Osteocyte (in vitro differentiated cells): ENCODE data around the gene ADAMTSL3. TPM values are rescaled to one million over a fixed set of nuclear protein-coding genes. Genes with fewer than 3 reads are reported as not detected.

ENCODE experiments used
- DNase-seq: peaks from one replicate; pipeline ENCODE4 v3.0.0; 2021; ENCODE audit warnings: mixed read lengths; ENCODE audit not compliant: unreplicated experiment; ENCODE audit errors: extremely low spot score
- H3K27ac Mint-ChIP-seq: one replicate; pipeline ENCODE4 v1.8.0; 2021; ENCODE audit warnings: mild to moderate bottlenecking, mixed read lengths; ENCODE audit not compliant: unreplicated experiment
- H3K27me3 Mint-ChIP-seq: one replicate; pipeline ENCODE4 v1.8.0; 2021; ENCODE audit warnings: mixed read lengths; ENCODE audit not compliant: unreplicated experiment
- H3K36me3 Mint-ChIP-seq: one replicate; pipeline ENCODE4 v1.8.0; 2021; ENCODE audit warnings: mixed read lengths; ENCODE audit not compliant: unreplicated experiment
- H3K4me1 Mint-ChIP-seq: one replicate; pipeline ENCODE4 v1.8.0; 2021; ENCODE audit warnings: mixed read lengths; ENCODE audit not compliant: unreplicated experiment
- H3K4me3 Mint-ChIP-seq: one replicate; pipeline ENCODE4 v1.8.0; 2021; ENCODE audit warnings: mild to moderate bottlenecking, moderate library complexity, mixed read lengths; ENCODE audit not compliant: unreplicated experiment
- H3K9me3 Mint-ChIP-seq: one replicate; pipeline ENCODE4 v1.8.0; 2021; ENCODE audit warnings: mixed read lengths; ENCODE audit not compliant: unreplicated experiment
- total RNA-seq: library from RNA; stranded (reverse); gene quantifications from 2 replicates; pipeline ENCODE4 v1.2.1, GENCODE V29; 2021
- TF ChIP-seq, protein P1 (sequence below): fragments of 200-600 bp; sonication (generic); IDR thresholded peaks from 2 replicates; pipeline ENCODE4 v1.5.0; 2021; ENCODE audit warnings: antibody characterized with exemption, mild to moderate bottlenecking, moderate library complexity

ADAMTSL3 gene
- total RNA-seq, 1 donor from 2014 or later, result not detected

DNA sequence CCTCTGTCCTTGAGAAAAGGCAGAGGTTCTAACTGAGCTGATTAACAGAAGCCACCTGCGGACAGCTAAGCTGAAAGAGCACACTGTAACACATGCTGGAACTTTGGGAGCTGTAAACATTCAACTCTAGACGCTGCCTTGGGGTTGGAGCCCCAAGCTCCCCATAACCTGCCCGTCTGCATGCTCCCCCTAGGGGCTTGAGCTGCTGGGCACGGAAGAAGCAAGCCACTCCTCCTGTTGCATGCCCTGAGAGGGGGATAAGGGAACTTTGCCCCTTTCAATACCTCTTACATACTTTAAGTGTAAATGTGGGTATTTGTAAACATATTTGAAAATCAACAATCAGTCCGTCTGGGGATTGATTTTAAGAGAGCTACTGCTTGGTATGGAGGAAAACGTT lies 188.4 kb downstream of the ADAMTSL3 start:
- Mint-ChIP-seq H3K4me1 (no peaks in the 10 kb centered on the region), H3K9me3 (peaks cover 11% of the 10 kb centered on the region), H3K27me3 (no peaks in the 10 kb centered on the region), H3K36me3 (no peaks in the 10 kb centered on the region), H3K4me3 (no peak overlapping the region), H3K27ac (no peak overlapping the region)
- TF ChIP-seq, protein P1, sequence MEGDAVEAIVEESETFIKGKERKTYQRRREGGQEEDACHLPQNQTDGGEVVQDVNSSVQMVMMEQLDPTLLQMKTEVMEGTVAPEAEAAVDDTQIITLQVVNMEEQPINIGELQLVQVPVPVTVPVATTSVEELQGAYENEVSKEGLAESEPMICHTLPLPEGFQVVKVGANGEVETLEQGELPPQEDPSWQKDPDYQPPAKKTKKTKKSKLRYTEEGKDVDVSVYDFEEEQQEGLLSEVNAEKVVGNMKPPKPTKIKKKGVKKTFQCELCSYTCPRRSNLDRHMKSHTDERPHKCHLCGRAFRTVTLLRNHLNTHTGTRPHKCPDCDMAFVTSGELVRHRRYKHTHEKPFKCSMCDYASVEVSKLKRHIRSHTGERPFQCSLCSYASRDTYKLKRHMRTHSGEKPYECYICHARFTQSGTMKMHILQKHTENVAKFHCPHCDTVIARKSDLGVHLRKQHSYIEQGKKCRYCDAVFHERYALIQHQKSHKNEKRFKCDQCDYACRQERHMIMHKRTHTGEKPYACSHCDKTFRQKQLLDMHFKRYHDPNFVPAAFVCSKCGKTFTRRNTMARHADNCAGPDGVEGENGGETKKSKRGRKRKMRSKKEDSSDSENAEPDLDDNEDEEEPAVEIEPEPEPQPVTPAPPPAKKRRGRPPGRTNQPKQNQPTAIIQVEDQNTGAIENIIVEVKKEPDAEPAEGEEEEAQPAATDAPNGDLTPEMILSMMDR, result no peak
- DNase-seq, result no peak

DNA sequence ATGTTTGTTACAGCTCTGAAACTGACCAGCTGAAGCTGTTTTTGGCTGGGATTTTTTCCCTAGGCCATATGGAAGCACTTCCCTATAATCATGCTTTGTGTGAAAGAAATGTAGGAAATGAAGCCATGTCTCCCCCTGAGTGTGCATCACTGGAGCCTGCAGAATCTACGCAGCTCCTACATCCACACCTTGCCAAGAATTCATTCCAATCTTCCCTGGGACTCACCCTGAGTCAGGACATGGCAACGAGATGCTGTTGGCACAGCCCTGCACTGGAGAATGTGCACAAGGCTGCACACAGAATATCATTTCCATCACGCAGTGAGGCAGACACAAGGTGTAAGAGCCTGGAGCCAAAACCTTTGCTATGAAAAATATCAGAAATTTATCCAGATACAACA lies 189.5 kb downstream of the ADAMTSL3 start:
- H3K4me3 Mint-ChIP-seq, result no peak overlapping the region
- H3K27me3 Mint-ChIP-seq, result no peaks in the 10 kb centered on the region
- no peak for DNase-seq
- no peaks in the 10 kb centered on the region for H3K36me3 Mint-ChIP-seq
- TF ChIP-seq, protein P1, result no peak
- H3K27ac Mint-ChIP-seq, result no peak overlapping the region
- H3K4me1 Mint-ChIP-seq, result no peaks in the 10 kb centered on the region
- peaks cover 11% of the 10 kb centered on the region for H3K9me3 Mint-ChIP-seq

DNA sequence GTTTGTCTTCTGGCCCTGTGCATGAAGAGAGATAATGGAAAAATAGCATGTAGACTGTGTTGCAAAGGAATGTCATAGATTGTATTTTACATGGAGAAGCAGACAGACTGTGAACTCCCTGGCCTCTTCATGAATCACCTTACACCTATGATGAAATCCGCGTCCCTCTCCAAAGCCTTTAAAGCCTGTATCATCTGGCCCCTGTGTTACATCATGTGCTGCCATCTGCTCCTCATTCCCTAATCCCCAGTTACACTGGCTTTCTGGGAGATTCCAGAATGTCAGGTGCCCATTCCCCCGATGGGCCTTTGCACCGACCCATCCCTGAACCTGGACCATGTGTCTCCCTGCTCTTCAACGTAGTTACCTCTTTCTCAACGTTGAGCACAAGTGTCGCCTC lies 190.8 kb downstream of the ADAMTSL3 start:
- Mint-ChIP-seq H3K27me3 (no peaks in the 10 kb centered on the region), H3K27ac (no peak overlapping the region), H3K36me3 (no peaks in the 10 kb centered on the region), H3K9me3 (peaks cover 11% of the 10 kb centered on the region), H3K4me3 (no peak overlapping the region), H3K4me1 (no peaks in the 10 kb centered on the region)
- TF ChIP-seq, protein P1, result no peak
- no peak for DNase-seq

DNA sequence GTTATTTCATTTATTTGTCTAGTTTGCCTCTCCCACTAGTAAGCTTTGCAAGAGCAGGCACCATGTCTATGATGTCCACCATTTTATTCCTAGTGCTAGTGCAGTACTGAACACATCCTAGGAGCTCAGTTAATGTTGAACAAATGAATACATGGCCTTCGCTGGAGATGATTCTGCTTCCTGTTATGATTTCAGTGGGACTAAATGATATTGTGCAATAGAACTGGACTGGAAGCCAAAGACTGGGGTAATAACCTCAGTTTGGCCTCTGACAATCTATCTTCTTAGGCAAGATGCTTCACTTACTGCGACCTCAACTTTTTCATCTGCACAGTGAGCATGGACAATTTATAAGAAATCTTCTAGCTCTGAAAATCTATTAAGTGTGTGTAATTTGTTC lies 191.3 kb downstream of the ADAMTSL3 start:
- Mint-ChIP-seq H3K9me3 (peaks cover 10% of the 10 kb centered on the region), H3K27me3 (no peaks in the 10 kb centered on the region), H3K4me1 (no peaks in the 10 kb centered on the region), H3K4me3 (no peak overlapping the region), H3K36me3 (no peaks in the 10 kb centered on the region), H3K27ac (no peak overlapping the region)
- TF ChIP-seq, protein P1, result no peak
- DNase-seq, result no peak

DNA sequence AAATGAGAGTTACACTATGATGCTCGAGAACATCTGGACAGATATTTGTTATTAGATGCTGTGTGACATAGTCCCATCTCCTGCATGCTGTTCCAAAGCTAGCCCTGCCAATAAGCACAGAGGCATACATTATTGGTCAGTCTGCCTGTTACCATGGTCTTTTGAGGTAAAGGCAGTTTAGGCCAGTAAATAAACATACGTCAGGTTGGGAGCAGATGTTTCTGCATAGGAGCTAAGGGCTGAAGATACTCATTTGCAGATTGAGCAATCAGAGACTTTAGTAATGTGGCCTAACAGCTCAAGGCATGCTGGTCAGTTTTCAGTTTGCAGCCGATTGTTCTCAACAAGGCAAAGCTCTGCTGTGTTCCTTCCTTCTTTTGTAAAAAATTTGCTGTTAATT lies 192.9 kb downstream of the ADAMTSL3 start:
- Mint-ChIP-seq H3K9me3 (peaks cover 7% of the 10 kb centered on the region), H3K27me3 (no peaks in the 10 kb centered on the region), H3K4me1 (no peaks in the 10 kb centered on the region), H3K36me3 (no peaks in the 10 kb centered on the region), H3K27ac (no peak overlapping the region), H3K4me3 (no peak overlapping the region)
- no peak for DNase-seq
- TF ChIP-seq, protein P1, result no peak
